ENCODE results near the gene CTIF.

The CTIF gene

DNA sequence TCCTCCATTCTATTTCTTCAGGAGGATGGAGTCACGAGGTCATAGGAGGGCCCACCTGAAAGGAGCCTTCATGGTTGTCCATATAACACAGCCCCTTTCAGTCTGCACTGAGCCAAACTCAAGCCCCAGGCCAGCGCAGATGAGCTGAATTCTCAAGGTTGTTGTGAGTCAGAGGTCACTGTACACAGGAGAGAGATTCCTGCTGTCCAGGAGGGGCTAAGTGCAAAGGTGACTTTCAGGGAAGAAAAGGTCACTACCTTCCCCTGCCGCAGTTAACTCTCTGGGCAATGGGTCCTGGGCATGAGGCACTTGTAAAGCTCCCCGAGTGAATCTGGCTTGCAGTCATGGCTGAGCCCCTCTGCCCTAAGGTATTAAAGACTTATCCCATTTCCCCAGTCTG, 150.7 kb downstream of the CTIF start:
- DNase-seq, result no peak

DNA sequence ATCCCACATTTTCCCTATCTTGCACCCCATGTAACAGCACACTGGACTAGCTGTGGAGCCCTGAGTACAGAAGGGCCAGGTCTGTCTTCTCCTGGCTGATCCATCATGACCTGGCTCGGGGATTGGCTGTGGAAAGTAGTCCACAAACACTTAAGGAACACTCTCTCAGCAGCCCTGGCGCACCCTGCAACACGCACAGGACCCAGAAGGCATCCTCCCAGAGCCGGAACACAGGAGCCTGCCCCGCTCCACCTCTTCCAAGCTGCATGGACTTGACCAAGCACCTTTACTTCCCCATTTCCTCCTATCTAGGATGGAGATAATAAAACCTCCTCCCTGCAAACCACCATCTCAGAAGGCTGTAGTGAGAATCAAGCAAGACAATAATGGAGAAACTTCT, 151.7 kb downstream of the CTIF start:
- no peak for DNase-seq

DNA sequence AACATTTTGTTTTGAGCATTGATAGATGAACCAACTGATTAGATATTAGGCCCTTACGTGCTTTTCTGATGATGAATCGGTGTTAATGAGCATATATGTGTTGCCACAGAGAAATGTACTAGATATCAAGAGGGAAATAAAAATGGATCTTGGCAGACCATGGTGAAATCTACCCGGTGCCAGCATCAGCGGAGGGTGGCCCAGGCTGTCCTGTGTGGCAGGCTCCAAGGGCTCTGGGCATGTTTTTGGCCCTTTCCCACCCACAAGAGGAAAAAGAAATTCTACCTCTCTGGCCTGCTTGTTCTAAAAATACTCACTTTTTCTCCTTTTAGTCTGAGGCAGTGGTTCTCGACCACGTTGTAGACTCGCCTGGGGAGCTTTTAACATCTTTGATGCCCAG, 154.2 kb downstream of the CTIF start:
- no peak for DNase-seq

DNA sequence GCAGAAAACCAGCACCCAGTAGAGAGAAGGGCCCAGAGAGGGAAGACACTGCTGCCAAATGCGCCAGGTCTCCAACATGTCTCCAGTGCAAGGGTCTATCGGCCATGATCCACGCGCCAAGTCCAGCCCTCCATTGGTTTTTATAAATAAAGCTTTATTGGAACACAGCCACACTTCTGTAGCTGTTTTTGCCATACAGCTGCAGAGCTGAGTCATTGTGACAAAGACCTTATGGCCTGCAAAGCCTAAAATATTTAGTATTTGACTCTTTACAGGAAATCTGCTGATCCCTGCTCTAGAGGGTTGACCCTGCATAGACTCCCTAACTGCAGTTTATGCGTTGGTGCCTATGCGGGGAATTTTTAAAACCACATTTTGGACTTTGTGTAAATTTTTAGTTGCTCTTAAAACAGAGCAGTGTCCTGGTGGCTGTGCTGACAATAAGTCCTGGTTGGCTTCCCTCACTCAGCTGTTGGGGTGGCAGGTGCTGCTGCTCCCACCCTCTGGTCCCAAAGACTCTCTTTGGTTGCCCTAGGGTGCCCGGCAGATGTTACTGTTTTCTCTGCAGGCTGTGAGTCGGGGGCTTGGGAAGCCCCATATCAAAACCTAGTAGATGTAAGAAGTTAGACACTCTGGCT, 154.9 kb downstream of the CTIF start:
- DNase-seq, result no peak

DNA sequence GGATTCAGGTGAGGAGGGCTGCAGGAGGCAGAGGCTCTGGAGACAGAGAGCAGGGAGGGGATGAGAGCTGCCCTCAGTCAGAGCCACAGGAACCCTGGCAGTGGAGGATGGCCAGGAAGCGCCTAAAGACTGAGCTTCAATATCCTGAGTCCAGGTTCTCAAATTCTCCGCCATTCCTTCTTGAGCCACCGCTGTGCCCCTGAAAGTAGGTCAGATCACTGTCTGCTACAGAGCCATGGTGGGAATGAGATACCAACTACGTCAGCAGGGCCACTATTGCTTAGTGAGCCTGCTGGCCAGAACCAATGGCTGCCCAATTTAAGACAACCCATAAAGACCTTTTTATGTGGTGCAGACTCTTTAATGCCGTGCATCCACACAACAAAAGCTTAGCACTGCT, 155.5 kb downstream of the CTIF start:
- DNase-seq, result no peak

DNA sequence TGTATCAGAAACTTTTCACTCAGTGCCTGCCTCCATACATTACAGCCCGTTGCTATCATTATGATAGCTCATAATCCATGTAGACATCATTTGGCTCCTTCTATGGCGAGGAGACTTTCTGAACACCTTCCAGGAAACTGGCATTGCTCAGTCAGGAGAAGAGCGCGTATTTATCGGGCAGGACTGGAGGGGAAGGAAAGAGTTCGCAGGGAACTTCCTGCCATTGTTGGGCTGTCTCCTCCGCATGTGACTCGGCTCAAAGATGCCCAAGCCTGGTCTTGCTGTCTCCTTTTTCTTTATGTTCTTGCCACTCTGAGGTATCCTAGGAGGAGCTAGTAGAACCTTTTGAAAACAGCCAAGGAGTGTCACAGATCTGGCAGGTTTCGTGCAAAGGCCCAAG, 156.8 kb downstream of the CTIF start:
- DNase-seq, result no peak

DNA sequence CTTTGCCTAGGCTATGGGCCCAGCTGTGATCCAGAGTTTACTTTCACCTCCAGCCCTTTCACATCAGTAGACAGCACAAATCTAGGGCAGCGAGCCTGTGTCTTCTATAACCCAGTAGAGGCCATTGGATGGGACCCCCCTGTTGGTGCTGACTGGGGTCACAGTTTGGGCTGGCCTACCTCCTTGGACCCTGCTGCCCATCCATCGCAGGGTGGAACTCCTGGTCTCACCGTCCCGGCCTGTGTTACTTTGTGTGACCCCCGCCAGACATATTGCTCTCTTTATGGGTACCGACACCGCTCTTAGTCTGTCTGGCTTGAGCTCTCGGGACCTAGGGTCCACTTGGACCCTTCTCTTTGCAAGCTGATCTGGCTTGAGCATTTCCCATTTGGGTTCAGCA, 157.4 kb downstream of the CTIF start:
- no peak for DNase-seq

DNA sequence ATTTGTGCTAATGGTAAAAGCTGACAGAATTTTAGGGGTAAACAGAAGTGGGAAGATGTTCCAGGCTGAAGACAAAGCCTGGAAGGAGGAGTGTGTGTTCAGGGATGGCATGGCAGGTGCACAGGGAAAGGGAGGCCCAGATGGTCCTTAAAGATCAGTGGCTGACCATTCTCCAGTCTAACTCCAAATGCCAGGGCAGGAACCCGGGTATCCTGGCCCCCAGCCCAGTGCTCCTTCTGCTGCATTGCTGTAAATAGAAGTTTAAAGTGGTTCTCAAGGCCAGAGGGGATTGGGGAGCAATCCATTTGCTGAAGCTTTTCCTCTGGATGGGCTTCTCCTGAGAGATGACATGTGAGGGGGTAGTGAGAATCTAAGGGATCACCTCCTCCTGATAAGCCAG, 158.6 kb downstream of the CTIF start:
- DNase-seq, result no peak

DNA sequence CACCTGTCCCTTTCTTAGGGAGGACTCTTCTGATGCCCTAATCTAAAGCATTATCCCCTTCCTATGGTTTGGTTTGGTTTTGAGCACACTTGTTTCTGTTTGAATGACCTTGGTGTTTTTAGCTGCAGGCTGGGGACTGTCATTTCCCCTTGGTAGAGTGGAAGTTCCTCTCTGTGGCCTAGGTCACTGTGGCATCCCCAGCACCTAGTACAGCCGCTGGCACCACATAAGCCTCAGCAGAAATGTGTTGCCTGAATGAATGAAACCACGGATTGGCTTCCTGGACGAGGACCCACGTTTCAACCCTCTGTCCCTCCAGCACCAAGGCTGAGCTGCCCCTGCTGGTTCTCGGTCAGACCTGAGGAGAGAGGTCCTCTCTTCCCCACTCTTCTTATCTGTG, 159.9 kb downstream of the CTIF start:
- no peak for DNase-seq

DNA sequence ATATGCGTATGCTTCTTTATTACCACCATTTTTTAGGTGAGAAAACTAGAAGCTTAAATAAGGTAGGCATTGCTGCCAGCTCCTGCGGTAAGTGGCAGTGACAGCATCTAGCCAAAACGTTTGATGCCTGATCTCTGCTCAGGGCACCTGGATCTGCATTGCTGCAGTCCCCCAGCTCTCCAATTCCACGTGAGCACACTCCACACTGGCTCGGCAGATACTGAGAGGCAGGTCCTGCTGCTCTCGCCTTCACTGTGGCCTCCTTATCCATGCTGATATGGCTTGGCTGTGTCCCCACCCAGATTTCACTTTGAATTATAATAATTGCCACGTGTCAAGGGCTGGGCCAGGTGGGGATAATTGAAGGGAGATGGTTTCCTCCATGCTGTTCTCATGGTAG, 160.9 kb downstream of the CTIF start:
- no peak for DNase-seq

DNA sequence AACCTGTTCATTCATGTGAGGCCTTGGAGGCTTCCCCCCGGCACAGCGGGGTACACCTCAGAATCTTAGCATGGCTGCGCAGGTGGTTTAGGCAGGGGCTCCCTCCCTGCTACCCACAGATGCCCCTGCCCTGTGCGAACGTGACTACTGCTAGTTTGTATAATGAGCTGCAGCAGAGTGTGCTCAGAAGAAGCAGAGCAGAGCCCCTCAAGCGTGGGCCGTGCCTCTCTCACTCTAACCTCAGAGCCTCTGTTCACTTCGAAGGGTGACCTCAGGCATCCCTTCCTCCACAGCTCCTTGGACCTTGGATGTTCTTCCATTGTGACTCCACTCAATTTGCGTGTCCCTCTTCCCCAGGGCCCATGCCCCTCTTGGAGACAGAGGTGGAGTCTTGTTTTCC, 161.6 kb downstream of the CTIF start:
- no peak for DNase-seq

DNA sequence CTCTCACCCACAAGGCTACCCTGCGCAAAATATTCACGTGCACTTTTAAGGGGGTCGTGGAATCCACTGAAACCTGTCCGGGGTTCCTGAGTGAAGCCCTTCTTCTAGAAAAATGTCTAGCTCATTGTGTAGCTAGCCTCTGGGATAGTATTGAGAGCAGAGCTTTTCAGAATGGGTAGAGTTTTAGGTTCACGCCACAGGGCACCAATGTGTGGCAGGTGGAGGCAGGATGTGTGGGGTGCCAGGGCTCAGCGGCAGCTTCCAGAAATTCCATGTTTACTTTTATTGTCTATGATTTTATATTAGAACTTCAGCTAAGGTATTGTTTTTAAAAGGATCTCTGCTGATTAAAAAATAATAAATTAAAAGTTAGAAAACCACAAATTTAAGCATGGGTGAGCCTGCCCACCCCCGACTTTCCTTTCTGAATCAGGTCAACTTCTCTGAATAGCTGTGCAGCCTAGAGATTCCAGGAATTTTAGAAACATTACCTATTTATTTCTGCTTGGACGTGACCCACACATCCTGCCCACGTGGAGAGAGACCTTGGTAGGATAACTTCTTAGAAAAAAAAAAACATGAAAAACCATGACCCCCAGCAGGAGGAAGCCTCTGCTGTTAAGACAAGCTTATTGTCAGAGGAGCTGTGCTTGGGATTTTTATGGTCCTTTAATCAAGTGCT, 163.7 kb downstream of the CTIF start:
- DNase-seq, result no peak

DNA sequence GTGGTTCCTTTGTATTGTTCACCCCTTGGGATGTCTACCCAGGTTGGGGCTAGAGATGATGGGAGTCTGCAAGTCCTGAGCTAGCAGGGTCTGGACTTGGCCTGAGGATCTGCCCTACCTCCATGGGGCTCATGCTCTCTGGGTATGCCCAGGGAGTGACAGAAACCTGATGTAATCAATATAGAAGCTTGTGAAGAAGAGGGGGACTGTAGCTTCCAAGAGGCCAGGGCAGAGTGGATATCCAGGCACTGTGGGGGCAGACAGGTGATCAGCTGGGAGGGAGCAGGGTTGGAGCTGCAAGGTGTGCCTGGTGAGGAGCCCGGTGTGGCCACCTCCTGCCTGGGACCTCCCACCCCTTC, 164.2 kb downstream of the CTIF start:
- no peak for DNase-seq

DNA sequence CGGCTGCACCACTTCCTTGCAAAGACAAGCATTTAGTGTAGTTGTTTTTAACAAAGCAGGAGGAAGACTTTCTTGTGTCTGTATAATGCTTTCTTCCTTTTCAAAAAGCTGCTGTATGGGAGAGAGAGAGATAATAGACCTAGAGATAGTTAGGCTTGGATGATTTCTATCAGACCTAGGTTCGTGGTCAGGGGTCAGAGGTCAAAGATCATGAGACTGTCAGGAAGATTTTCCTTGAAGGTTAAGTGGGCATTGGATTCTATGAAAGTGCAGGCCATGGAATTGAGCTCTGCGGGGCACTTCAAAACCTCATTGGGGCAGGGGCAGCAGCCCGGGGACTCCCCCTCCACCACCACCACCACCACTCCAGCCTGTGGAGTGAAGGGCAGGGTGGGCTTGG, 164.6 kb downstream of the CTIF start:
- no peak for DNase-seq

DNA sequence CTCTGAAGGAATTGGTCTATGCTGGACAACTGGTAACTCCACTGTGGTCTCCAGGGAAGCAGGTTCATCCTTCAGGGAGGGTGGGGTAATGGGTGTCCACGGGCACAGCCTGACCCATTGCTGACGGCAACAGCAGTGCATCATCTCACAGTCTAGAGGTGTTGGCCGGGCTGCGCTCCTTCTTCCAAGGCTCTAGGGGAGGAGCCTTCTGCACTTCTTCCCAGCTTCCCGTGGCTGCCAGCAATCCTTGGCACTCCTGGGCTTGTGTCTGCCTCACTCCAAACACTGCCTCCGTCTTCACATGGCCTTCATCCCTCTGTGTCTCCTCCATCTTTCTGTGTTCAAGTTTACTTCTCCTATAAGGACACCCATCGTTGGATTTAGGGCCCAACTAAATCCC, 166.2 kb downstream of the CTIF start:
- DNase-seq, result no peak

DNA sequence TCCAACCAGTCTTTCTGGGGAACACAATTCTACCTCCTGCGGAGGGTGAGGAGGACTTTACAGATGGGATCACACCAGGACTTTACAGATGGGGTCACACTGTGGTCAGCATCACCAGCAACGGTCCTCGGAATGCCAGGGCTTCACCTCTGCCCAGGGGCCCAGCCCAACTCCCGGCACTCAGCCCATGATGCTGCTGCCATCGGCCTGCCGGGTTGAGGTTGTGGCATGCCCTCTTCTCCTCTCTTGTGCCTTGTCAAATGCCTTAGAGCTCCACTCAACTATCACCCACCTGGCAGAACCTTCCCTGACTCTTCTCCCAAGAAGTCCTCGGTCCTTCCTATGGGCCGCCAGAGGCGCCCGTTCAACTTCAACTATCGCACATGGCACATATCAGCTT, 166.7 kb downstream of the CTIF start:
- DNase-seq, result no peak

DNA sequence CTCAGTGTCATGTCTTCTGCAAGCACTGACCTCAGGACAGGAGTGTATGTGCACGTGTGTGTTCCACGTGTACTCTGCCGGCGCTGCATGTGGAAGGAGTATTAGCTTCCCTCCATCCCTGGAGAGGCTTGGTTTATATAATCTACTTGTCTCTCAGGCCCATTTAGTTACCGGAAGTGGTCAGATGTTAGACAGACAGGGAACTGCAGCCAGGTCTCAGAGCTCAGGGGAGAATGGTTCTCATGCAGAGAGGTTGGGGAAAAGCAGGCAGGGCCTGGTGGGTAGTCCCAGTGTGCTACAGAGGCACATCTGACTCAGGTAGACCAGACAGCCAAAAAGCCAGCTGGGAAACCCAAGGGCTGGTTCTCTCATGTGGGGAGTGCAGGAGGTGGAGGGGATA, 167.9 kb downstream of the CTIF start:
- no peak for DNase-seq

DNA sequence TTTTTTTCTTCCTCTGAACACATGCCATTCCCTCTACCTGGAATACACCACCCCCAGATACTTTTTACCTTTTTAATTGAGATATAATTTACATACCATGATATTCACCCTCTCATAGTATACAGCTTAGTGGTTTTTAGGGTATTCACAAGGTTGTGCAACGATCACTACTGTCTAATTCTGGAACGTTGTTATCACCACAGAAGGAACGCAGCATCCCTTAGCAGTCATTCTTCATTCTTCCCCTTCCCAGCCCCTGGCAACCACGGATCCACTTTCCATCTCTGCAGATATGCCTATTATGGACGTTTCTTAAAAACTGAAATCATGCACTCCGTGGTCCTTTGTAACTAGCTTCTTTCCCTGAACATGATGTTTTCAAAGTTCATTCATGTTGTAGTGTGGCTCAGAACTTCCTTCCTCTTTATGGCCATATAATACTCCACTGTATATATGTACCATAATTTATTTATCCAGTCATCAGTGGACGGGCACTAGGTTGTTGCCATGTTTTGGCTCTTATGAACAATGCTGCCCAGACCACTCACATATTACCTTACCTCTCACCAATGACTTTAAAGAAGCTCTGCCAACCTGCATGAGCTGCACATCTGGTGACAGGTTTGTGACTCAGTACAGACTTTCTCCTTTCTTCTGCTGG, 168.9 kb downstream of the CTIF start:
- DNase-seq, result no peak

DNA sequence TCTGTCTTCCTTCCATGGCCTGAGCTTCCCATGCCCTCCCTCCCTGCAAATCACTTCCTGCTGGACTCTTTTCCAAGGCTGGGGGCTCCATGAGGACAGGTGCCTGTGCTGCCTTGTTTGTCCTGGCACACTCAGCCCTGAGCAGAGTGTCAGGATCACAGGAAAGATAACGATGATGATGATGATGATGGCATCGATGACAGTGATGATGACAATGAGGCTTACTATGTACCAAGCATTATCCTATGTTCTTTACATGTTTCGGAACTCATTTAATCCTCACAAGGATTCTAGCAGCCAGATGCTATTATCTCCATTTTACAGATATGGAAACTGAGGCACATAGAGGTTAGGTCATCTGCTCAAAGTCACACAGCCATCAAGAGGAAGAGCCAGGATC, 170.0 kb downstream of the CTIF start:
- no peak for DNase-seq

DNA sequence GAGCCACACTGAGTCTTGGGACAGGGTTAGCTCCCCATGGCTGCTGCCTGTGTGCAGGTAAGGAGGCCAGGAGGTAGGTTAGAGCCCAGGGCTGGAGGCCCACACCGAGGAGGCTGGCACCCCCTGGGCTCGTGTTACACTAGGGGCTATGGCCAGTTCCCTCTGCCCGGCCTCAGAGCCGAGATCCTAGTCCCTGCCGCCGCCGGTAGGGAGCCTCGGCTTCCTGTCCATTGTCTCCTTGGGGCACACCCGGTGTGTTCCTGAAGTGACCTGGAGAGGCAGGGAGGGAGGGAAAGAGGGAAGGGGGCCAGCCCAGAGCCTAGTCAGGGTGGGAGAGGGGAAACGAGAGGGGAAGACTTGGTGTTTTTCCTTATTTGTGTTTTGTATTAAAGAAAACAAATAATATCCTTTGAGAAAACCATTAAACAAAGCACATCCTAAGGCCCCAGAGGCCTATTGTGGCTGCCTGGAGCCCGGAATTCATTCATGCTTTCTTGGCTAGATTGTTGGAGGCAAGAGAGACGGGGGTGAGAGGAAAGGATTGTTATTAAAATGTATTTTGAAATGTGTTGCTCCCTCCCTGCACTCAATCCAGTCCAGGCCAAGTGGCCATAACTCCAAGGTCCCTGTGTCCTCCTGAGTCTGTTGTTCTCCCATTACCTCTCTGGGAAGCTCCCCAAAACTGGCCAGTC, 170.7 kb downstream of the CTIF start:
- DNase-seq, result no peak

DNA sequence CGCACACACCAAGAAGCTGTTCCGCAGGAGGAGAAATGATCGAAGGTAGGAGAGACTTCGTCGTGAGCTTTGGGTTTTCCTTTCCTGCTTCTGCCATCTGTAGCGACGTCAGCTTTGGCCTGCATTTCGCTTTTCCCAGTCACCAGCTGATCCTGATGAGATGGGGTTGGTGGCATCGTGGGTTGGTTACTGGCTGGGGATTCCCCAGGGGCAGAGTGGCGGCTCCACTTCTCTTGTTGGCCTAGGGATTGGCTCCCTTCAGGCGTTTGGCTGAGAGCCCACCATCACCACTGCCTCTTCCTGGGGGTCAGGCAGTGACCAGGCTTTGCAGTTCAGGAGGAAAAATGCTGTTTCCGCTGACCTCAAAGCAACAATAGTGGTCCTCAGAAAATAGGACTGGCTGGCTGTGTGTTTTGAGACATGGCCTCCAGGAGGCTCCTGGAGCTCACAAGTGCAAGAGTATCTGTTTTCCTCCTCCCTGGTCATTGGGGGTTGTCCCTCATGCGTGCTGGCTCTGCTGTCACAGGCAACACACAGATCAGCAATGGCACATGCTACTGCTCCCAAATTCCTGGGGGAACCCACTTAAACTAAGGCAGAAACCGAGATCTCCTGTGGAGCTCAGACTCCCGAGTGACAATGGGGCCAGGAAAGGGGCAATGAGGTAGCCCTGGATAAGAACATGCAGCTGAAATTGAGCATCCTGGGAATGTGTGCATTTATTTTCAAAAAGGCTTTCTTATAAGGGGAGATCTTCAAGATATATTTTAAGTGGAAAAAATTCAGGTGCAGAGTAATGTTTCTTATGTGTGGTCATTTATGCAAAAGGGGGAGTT, 173.0 kb downstream of the CTIF start:
- no peak for DNase-seq

DNA sequence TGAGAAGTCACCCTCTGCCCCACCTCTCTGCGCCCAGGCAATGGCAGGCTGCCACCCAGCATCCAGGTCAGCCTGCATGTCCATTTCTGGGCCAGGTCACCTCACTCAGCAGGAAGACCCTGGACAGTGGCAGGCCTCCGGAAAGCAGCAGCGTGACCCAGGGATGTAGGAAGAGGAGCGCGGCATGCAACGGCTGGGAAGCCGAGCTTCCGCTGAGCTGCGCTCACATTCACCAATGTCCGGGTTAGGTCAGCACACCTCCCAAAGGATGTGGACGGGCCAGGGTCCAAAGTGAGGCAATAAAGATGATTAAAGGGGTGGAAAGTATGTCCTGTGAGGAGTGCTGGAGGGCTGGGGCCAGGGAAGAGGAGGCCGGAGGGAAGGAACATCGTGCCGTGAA, 174.5 kb downstream of the CTIF start:
- no peak for DNase-seq

DNA sequence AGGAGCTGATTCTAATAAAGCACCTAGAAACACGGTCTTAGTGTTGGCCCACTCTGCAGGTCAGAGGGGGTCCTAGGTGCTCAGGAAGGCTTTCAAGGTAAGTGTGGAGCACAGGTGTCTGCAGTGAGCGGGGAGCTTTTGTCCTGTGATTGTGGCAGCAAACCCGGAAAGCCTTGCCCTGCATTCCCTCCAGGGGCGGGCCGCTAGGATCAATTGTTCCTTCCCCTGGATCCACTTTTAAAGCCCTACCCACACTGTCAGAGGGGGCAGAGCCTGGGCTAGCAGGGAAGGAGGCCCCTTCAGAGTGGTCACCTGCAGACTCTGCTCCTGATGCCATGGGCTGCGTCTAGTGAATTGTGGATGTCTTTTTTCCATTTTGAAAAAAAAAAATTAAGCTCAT, 176.0 kb downstream of the CTIF start:
- DNase-seq, result no peak
